Brain pericyte (primary cell): ENCODE data around the gene TCF7L2.

Experiments used
- DNase-seq: peaks from one replicate; pipeline ENCODE4 v3.0.0-alpha.2; 2012; ENCODE audit warnings: low read depth, low spot score

Gene TCF7L2

DNA sequence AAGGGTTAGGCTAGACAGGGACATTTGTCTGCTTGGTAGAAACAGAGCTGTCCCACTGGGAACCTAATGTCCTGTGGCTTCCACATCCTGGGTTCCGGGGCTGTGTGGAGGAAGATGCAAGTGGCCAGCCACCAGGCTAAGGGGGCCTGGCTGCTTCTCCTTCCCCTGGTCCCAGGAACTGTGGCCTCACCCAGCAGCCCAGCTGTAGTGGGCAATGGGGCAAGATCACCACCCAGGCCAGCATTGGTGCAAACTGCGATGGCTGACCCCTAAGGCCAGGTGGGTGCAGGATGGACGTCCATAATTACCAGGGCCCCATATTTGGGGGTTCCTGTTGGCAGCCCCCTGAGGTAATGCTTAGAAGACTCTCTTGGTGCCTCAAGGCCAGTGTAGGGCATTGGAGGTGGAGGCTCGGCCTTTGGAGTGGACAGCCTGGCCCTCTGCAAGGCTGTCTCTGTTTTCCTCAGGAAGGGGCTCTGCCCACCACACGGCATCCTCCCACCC lies 226.7 kb downstream of the TCF7L2 start:
- DNase-seq, result no peak

DNA sequence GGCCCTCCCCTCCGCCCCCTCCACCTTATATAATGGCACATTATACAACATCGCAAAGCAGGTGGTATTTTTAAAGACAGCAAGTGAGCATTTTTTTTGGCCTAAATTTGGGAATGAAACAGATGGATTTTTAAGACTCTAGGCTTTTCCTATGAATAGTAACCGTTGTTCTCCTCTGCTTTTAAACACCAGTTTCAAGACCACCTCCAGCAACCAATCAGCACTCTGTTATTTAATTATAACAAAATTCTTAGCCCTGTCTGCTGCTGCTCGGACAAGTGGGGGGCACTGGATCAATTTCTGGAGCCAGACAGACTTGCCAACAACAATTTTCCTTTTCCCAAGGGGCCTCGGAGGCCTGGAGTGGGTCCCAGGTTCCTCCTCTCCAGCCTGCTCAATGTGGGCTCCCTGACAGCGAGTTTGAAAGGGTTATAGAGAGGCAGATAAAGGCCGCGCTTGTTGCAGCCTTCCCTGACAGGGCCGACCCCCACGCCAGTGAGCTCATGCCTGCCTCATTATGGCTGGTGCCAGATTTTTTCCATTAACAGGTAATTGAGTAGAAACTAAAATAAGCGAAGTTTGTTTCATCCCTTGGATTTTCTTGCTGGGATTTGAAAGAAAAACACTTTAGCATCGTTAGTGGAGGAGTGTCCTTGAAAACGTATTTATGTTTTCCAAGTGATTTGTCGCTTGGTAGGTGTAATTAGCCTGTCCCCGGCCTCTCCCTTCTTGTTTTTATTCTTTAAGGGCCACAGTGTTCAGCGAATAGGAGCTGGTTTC lies 227.3 kb downstream of the TCF7L2 start:
- DNase-seq, result no peak

DNA sequence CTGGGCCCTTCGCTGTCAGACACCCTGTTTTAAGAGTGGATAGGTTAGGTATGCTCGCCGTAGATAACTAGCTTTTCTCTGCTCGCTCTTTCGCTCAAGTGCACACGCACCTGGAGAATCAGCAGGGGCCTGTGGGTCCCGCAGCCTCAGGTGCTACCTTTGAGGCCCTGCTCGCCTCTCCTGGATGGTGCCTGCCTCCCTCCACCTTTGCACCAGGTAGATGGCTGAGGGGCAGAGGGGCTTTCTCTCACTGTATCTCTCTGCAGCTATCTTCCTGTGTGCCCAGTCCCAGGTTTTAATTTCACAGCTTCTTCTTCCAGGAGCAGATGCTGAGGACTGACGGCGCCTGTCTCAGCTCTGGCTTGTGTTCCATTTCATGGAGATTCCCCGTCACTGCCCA lies 227.9 kb downstream of the TCF7L2 start:
- no peak for DNase-seq

DNA sequence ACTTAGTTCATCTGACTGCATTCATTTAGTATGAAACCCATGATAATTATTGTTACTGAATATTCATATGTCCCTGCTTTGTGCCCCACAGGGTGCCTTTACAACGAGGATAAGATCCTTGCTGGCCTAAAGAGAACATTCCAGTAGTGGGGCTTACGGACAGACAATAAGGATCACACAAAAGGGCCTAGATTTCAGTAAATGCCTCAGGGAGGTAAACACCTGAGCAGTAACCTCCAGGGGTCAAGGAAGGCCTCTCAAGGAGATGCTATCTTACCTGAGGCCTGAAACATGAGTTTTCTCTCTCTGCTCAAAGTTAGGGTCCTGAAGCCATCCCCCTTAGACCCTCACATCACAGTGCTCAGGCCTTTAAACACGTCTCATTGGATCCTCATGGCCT lies 228.7 kb downstream of the TCF7L2 start:
- DNase-seq, result no peak

DNA sequence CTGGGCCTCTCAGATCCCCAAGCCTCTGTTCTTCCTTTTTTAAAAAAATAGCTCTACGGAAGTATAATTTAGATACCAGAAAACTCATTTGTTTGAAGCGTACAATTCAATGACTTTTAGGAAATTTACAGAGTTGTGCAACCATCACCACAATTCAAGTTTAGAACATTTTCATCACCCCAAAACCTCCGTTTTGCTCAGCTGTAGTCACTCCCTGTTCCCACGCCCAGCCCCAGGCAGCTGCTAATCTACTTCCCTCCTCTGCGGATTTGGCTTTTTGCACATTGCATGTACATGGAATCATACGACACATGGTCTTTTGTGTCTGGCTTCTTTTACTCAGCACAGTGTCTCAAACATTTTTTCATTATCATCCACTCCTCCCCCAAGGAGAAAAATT lies 229.2 kb downstream of the TCF7L2 start:
- no peak for DNase-seq

DNA sequence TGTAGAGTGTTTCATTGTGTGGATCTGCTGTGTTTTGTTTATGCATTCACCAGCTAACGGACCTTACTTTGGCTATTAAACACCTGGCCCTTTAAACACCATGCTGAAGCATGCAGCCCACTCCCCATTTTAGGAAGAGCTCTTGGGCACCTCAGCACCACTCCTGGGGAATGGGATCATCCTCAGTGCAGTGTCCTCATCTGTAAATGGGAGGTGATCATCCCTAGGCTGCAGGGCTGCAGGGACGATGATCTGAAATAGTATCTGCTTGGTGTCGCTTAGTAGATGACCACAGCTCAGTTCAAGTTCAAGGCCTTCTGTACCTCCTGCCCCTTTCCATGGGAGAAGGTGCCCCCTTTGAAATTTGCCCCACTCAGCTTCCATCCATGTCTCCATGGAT lies 229.9 kb downstream of the TCF7L2 start:
- DNase-seq, result no peak

DNA sequence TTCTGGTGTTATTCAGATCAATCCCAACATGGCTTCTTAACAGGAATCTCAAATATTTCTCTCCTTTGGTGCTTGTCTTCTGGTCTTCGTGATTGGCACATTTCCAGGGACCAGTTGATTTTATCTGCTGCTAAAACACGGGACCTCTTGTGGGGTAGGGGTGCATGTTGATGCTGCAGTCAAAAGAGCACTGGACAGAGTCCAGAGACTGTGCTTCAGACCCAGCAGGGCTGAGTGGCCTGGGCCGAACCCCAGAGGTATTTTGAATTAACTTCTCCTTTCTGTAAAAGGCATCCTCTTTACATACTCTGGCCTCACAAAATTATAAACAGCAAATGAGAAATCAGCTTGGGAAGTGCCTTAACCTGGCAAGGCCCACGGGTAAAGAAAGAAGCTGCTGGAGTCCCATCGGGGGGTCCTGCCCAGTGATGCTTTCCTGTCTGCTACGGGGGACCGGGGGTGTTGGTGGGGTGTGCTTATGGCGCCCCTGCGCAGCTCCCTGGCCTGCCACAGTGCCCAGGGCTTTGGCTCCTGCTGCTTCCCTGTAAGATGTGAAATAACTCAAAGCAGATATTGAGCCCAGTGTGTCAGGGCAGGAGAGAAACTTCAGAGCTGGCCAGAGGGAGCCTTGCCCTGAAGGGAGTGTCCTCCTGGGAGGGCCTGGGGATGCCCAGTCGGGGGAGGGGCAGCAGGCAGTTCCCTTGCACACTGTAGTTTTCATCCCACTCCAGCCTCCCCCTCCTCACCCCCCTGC lies 230.5 kb downstream of the TCF7L2 start:
- DNase-seq, result no peak

DNA sequence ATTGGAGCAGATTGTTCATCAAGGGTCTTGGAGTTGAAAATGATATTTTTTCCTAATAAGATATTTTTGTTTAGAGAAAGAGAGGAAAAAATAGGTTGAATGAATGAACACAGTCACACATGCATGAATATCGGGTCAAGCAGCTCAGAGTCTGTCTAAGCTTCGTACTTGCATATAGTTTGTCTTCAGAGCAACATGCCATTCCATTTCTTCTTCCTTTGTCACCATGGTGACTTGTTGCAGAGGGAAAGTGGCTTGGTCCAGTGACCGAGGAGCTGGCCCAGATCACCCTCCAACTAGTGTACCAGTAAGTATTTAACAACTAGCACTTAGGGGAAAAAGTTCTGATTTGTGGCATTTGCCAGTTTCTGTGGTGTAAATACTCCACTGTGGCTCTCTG lies 232.1 kb downstream of the TCF7L2 start:
- DNase-seq, result no peak

DNA sequence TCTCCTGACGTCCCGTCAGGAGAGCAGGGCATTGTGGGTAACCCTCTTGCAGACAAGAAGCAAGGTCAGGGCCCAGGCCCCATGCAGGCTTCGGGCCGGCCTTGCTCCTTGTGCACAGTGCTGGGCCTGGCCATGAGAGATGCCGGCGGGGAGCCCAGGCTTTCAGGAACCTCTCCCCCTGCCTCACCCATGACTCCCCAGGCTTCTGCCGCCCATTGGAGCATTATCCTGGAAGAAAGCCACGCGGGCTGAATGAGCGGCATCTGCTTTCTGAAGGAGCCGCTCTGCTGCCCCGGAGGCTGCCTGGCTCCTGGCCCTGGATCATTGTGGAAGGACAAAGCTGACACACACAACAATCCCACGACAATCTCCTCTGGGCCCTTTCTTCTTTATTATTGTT lies 233.5 kb downstream of the TCF7L2 start:
- no peak for DNase-seq

DNA sequence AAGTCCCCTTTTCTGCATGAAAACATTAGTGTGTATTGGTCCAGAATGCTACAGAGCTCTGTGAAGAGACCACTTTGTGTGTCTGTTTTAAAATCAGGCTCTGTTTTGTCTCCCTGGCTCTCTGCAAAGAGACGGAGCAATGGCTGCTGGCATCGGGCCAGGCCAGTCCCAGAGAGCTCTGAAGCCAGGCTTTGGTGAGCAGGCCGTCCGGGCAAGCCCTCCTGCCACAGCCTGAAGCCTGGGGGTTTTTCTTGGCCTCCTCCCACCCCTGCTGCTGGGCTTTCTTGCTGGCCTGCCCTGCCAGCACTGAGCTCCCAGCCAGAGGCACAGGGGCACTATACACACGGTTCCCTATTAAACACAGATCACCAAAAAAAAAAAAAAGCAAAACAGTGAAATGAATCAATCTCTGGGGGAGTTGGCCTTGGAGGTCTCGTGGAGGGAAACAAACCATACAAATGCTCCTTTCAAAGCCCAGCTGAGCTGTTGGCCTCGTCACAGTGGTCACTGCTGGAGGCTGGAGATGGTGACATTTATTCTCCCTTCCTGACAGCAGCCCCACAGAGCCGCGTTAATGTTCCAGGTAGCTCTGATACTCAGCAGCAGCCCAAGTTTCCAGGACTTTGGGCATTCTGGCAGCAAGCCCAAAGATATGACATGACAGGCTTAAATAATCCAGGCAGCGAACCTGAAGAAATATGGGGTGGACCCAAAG lies 237.2 kb downstream of the TCF7L2 start:
- no peak for DNase-seq

DNA sequence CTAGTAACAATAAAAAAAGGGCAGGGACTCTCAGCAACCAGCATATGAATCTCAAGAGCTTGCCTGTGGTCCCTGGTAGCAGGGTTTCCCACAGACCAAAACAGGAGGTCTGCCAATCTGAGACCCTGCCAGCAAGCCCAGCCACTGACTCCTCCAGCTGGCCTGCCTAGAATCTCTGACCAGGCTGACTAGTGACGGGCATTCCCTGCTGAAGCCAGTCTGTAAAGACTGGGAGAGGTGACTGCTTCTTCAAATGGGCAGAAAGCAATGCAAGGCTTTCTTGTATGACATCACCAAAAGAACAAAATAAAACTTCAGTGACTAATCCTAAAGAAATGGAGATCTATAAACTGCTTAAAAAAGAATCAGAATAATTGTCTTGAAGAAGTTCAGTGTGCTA lies 249.4 kb downstream of the TCF7L2 start:
- DNase-seq, result no peak

DNA sequence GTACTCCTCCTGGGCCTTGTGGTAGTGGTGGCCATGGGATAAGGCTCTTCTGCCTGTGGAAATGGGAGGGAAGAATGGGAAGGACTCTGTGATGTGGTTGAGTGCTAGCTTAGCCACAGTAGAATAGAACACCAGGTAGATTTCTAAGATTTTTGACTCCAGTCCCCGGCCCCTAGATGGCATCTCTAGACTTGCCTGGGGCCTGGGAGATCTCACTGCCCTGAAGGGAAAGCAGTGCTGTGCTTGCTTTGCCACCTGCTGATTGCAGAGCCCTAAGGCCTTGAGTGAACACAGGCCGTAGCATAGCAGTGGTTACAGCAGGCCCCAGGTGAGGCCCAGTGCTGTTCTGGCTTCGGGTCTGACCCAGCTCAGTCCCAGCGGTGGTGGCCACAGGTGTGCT lies 252.0 kb downstream of the TCF7L2 start:
- DNase-seq, result no peak

DNA sequence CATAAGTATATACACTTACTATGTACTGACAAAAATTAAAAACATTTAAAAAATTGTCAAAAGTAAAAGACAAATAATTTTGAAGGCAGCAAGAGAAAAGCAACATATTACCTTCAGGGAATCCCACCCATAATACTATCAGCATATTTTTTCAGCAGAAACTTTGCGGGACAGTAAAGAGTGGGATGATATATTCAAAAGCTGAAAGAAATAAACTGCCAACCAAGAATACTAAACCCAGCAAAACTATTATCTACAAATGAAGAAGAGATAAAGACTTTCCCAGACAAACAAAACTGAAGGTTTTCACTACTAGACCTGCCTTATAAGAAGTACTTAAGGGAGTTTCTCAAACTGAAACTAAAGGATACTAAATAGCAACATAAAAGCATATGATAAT lies 257.9 kb downstream of the TCF7L2 start:
- no peak for DNase-seq

DNA sequence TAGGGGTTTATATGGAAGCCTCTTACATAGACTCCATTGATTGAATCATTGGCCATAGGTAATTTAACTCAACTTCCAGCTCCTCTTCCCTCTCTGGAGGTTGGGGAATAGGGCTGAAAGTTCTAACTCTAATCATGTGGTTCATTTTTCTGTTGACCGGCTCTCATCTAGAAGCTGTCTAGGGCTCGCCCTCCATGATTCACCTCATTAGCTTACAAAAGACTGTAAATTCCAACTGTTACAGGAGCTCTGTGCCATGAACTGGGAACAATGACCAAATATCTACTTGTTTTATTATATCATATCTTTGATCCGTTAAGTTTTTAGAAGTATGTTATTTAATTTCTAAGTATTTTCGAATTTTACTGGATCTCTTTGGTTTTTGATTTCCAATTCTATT lies 263.0 kb downstream of the TCF7L2 start:
- DNase-seq, result no peak

DNA sequence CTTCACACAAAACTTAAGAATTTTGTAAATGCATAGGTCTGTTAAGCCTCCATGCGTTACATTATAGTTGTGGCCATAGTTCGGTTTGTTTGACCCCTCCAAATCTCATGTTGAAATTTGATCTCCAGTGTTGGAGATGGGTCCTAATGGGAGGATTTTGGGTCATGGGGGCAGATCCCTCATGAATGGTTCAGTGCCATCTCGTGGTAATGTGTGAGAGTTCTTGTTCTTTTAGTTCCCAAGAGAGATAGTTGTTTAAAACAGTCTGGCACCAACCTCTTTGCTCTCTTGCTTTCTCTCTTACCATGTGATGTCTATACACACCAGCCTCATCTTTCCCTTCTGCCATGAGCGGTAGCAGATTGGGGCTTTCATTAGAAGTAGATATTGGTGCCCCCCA lies 264.3 kb downstream of the TCF7L2 start:
- DNase-seq, result no peak

DNA sequence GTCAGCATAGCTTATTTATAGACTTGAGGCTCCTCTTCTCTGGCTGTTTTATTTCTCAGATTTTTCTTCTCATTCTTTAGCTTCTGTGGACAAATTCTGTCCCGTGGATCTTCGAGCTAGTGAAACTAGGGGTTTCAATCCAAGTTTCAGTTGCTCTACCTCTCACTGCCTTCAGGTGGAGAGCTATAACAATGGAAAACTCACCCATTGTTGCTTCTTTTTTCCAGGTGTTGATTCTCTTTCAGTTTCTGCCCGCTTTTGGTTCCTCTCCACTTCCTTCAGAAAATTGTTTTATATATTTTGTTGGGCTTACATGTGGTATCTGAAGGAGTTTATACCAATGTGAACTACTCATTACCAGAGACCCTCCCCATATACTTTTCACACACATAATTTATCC lies 266.1 kb downstream of the TCF7L2 start:
- DNase-seq, result no peak
